Parathyroid adenoma (tissue), 2 donors: ENCODE data around the gene RRN3.

Experiments used
- H2AFZ ChIP-seq: fragments of 300-600 bp; sonication (generic); one replicate; pipeline ENCODE4 v1.7.0; 2017; ENCODE audit warnings: antibody characterized with exemption, mild to moderate bottlenecking
- H3K27ac ChIP-seq: fragments of 300-600 bp; sonication (generic); one replicate; pipeline ENCODE4 v1.7.0; 2017
- H3K27me3 ChIP-seq: fragments of 300-600 bp; sonication (generic); one replicate; pipeline ENCODE4 v1.7.0; 2017; ENCODE audit warnings: low read length; ENCODE audit not compliant: control insufficient read depth, insufficient read depth
- H3K36me3 ChIP-seq: fragments of 300-600 bp; sonication (generic); one replicate; pipeline ENCODE4 v1.7.0; 2017; ENCODE audit warnings: low read length; ENCODE audit not compliant: control insufficient read depth, insufficient read depth
- H3K4me1 ChIP-seq: fragments of 300-600 bp; sonication (generic); one replicate; pipeline ENCODE4 v1.7.0; 2017; ENCODE audit warnings: control low read depth
- H3K4me2 ChIP-seq: fragments of 300-600 bp; sonication (generic); one replicate; pipeline ENCODE4 v1.7.0; 2017; ENCODE audit warnings: low read length
- H3K4me3 ChIP-seq: fragments of 300-600 bp; sonication (generic); one replicate; pipeline ENCODE4 v1.7.0; 2017; ENCODE audit warnings: low read depth, low read length
- H3K79me2 ChIP-seq: fragments of 300-600 bp; sonication (generic); one replicate; pipeline ENCODE4 v1.7.0; 2017; ENCODE audit warnings: control low read depth
- H3K9ac ChIP-seq: fragments of 300-600 bp; sonication (generic); one replicate; pipeline ENCODE4 v1.7.0; 2017; ENCODE audit warnings: mild to moderate bottlenecking
- H3K9me3 ChIP-seq: fragments of 300-600 bp; sonication (generic); one replicate; pipeline ENCODE4 v1.7.0; 2017; ENCODE audit warnings: low read length; ENCODE audit not compliant: control insufficient read depth
- TF ChIP-seq, protein P1 (sequence below): fragments of 300-600 bp; sonication (generic); IDR thresholded peaks from one replicate; pipeline ENCODE4 v1.7.0; 2017; ENCODE audit warnings: antibody characterized with exemption, mild to moderate bottlenecking
- donor health status: primary hyperparathyroidism.

RRN3 gene

DNA sequence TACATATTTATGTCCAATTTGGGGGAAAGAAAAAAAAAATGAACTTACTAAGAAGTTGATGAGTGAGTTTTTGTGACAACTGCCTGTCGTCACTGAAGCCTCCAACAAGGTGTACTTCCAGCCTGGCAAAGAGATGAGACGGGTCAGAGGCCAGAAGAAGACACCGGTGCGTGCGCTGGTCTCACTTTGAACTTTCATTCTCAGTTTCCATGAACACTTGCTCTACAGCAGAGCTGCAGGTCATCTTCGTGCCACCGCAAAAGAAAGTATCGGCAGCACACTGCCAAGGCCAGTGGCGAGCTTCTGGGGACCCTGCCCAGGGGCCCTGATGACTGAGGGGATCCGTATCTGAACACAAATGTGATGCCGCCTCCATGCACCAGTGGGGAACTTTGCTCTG, 49.8 kb downstream of the RRN3 start:
- Histone ChIP-seq H3K4me2 (no peak overlapping the region), H3K9ac (no peak overlapping the region), H3K27ac (no peak overlapping the region), H3K9me3 (no peaks in the 10 kb centered on the region), H3K4me1 (no peaks in the 10 kb centered on the region), H2AFZ (no peak overlapping the region), H3K36me3 (no peaks in the 10 kb centered on the region), H3K27me3 (no peaks in the 10 kb centered on the region), H3K4me3 (no peak overlapping the region), H3K79me2 (no peaks in the 10 kb centered on the region)
- TF ChIP-seq, protein P1, sequence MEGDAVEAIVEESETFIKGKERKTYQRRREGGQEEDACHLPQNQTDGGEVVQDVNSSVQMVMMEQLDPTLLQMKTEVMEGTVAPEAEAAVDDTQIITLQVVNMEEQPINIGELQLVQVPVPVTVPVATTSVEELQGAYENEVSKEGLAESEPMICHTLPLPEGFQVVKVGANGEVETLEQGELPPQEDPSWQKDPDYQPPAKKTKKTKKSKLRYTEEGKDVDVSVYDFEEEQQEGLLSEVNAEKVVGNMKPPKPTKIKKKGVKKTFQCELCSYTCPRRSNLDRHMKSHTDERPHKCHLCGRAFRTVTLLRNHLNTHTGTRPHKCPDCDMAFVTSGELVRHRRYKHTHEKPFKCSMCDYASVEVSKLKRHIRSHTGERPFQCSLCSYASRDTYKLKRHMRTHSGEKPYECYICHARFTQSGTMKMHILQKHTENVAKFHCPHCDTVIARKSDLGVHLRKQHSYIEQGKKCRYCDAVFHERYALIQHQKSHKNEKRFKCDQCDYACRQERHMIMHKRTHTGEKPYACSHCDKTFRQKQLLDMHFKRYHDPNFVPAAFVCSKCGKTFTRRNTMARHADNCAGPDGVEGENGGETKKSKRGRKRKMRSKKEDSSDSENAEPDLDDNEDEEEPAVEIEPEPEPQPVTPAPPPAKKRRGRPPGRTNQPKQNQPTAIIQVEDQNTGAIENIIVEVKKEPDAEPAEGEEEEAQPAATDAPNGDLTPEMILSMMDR, result no peak

DNA sequence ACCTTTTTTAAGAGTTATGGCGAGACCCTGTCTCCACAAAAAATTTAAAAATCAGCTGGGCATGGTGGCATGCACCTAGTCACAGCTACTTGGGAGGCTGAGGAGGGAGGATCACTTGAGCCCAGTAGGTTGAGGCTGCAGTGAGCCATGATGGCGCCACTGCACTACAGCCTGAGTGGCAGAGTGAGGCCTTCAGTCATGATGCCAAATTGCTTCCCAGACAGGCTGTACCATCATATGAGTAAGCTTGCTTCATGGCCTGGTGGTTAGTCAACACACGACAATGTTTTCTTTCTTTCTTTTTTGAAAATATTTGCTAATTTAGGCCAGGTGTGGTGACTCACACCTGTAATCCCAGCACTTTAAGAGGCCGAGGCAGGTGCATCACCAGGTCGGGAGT, 50.7 kb downstream of the RRN3 start:
- Histone ChIP-seq H3K27ac (no peak overlapping the region), H3K79me2 (no peaks in the 10 kb centered on the region), H3K4me1 (no peaks in the 10 kb centered on the region), H2AFZ (no peak overlapping the region), H3K9me3 (no peaks in the 10 kb centered on the region), H3K27me3 (no peaks in the 10 kb centered on the region), H3K9ac (no peak overlapping the region), H3K4me2 (no peak overlapping the region), H3K36me3 (no peaks in the 10 kb centered on the region), H3K4me3 (no peak overlapping the region)
- TF ChIP-seq, protein P1, result no peak

DNA sequence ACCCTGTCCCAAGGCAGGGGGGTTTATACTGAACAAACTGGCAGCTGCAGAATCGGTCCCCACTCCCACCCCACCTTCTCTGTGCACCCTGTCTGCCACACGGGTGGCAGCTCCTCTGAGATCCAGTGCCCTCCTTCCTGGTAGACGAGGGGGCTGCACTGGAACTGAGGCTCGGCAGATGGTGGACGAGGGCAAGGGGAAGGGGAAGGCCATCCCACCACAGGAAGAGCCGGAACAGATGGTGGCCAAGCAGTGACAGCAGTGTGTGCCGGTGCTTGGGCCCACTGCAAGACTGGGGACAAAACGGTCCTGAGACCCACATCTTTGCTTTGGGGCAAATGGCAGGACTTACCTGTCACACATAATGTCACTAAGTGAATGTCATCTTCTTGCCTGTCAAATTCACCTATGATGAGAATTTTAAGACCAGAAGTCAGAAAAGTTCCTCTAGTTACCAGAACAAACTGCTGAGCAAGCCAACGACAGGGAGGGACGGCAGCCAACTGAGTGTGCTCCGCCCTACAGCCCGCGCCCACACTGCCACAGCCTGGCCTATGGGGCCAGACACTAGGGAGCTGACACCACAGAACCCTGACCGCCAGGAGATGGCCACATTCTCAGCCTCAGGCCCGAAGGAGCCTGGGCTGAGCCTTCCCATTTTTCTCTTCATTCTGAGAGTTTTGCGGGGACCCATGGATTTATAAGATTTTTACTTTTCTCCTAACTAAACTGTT, 52.6 kb downstream of the RRN3 start:
- H3K36me3 ChIP-seq, result no peaks in the 10 kb centered on the region
- no peak overlapping the region for H3K9ac ChIP-seq
- no peak overlapping the region for H3K4me2 ChIP-seq
- no peak overlapping the region for H2AFZ ChIP-seq
- H3K4me1 ChIP-seq, result no peaks in the 10 kb centered on the region
- H3K9me3 ChIP-seq, result no peaks in the 10 kb centered on the region
- no peak overlapping the region for H3K4me3 ChIP-seq
- H3K79me2 ChIP-seq, result no peaks in the 10 kb centered on the region
- no peaks in the 10 kb centered on the region for H3K27me3 ChIP-seq
- TF ChIP-seq, protein P1, result peak; percentile 39
- no peak overlapping the region for H3K27ac ChIP-seq

DNA sequence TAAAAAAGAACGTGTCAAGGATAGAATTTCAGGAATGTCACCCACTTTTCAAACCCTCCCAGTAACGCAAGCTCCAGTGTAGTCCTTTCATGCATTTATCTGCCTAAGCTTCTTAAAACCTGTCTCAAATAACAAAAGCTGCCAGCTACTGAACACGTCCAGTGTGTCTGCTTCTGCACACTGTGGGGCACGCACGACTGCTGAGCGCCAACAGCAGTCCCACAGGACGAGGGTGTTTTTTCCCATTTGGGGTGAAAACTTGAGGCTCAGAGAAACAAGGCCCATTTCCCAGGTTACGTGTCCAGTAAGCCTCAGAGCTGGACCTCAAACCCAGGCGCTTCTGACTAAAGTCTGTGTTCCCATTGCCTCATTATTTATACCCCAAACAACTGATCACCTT, 55.4 kb downstream of the RRN3 start:
- no peak overlapping the region for H3K27ac ChIP-seq
- no peak overlapping the region for H2AFZ ChIP-seq
- H3K4me1 ChIP-seq, result no peaks in the 10 kb centered on the region
- H3K79me2 ChIP-seq, result no peaks in the 10 kb centered on the region
- H3K4me2 ChIP-seq, result no peak overlapping the region
- TF ChIP-seq, protein P1, result no peak
- no peak overlapping the region for H3K9ac ChIP-seq
- no peaks in the 10 kb centered on the region for H3K9me3 ChIP-seq
- no peaks in the 10 kb centered on the region for H3K27me3 ChIP-seq
- H3K36me3 ChIP-seq, result no peaks in the 10 kb centered on the region
- H3K4me3 ChIP-seq, result no peak overlapping the region

DNA sequence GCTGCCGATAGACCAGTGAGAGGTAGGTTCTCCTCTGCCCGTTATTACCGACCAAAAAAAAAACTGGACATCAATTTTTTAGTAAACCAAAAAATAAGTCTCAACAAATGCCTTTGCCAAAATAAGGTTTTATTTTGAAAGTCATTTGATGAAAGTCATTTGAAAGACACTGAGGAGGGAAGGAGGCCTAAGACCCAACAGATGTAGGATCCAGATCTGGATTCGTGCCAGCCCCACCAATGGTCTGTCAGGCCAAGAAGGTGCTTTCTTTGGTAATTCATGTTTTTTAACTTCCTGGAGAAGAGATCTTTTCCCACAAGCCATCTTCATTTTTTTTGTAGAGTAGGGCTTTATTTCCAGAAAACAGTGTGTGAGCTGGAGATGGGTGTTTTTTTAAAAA, 56.3 kb downstream of the RRN3 start:
- Histone ChIP-seq H2AFZ (no peak overlapping the region), H3K4me2 (no peak overlapping the region), H3K4me1 (no peaks in the 10 kb centered on the region), H3K79me2 (no peaks in the 10 kb centered on the region), H3K27me3 (no peaks in the 10 kb centered on the region), H3K27ac (no peak overlapping the region), H3K9ac (no peak overlapping the region), H3K9me3 (no peaks in the 10 kb centered on the region), H3K4me3 (no peak overlapping the region), H3K36me3 (no peaks in the 10 kb centered on the region)
- TF ChIP-seq, protein P1, result no peak
